AG10803 (cell line): ENCODE measurements around the gene UVRAG.

Experiments
- DNase-seq: peaks from one replicate; pipeline ENCODE4 v3.0.0; 2010; ENCODE audit warnings: low read depth
- H3K4me3 ChIP-seq: 2 replicates; pipeline ENCODE4 v1.5.1; 2011; ENCODE audit warnings: mild to moderate bottlenecking, low read length, control low read depth
- CTCF ChIP-seq: conservative IDR thresholded peaks from 2 replicates; pipeline ENCODE4 v1.5.1; 2011; ENCODE audit warnings: mild to moderate bottlenecking, low read length, control low read depth, inconsistent platforms

Gene UVRAG

GRCh38 chr11:76104285-76104684 is 289.3 kb downstream of the UVRAG start:
- no peak for DNase-seq
- no peak for TF ChIP-seq CTCF
- no peak overlapping the region for H3K4me3 ChIP-seq

GRCh38 chr11:76105637-76106036 is 290.6 kb downstream of the UVRAG start:
- TF ChIP-seq CTCF = no peak
- no peak overlapping the region for H3K4me3 ChIP-seq
- no peak for DNase-seq

- no peak overlapping the region for H3K4me3 ChIP-seq
Observed at GRCh38 chr11:76107971-76108370, 293.0 kb downstream of the UVRAG start.

DNA sequence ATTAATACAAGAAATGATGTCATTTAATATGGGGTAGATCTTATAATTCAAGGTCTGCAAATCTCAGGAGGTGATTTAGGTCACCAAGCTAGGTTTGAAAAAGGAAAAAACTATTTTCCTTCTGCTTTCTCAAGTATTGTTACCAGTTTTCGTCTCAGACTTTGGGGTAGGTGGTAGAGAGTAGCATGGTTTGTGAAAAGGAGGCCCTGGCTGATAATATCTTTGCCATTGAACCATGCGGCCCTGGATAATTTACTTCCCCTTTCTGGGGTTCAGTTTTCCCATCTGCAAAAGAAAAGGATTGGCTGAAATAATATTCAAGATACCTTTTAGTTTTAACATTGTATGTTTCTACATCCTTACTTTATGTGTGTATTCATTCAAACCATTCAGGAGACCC is 299.2 kb downstream of the UVRAG start:
- DNase-seq = no peak
- H3K4me3 ChIP-seq = no peak overlapping the region
- TF ChIP-seq CTCF = no peak

More at GRCh38 chr11:76107971-76108370, 293.0 kb downstream of the UVRAG start:
- peak; percentile 80 for DNase-seq
- no peak for TF ChIP-seq CTCF

GRCh38 chr11:76115555-76115954 is 300.5 kb downstream of the UVRAG start:
- no peak for TF ChIP-seq CTCF
- no peak for DNase-seq
- no peak overlapping the region for H3K4me3 ChIP-seq

GRCh38 chr11:76119032-76119431 is 304.0 kb downstream of the UVRAG start:
- DNase-seq = no peak
- H3K4me3 ChIP-seq = no peak overlapping the region
- no peak for TF ChIP-seq CTCF

GRCh38 chr11:76119779-76120178 is 304.8 kb downstream of the UVRAG start:
- no peak for TF ChIP-seq CTCF
- no peak for DNase-seq
- no peak overlapping the region for H3K4me3 ChIP-seq
